Measurements from ENCODE around the gene MRTFA.
A peak's percentile ranks its signal among the peaks of the same experiment; 100 is the strongest.
"Not testable (repeated sequence)": the region's sequence is repeated elsewhere in the genome, so short reads cannot be mapped to it uniquely, and the experiment has no call there.

MRTFA gene

GRCh38 chr22:40593460-40594273 lies 42.9 kb downstream of the MRTFA start:
- TF ChIP-seq, protein P1, sequence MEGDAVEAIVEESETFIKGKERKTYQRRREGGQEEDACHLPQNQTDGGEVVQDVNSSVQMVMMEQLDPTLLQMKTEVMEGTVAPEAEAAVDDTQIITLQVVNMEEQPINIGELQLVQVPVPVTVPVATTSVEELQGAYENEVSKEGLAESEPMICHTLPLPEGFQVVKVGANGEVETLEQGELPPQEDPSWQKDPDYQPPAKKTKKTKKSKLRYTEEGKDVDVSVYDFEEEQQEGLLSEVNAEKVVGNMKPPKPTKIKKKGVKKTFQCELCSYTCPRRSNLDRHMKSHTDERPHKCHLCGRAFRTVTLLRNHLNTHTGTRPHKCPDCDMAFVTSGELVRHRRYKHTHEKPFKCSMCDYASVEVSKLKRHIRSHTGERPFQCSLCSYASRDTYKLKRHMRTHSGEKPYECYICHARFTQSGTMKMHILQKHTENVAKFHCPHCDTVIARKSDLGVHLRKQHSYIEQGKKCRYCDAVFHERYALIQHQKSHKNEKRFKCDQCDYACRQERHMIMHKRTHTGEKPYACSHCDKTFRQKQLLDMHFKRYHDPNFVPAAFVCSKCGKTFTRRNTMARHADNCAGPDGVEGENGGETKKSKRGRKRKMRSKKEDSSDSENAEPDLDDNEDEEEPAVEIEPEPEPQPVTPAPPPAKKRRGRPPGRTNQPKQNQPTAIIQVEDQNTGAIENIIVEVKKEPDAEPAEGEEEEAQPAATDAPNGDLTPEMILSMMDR (IDR thresholded peaks at IDR 0.05; ENCODE audit: extremely low read depth, insufficient read depth, missing control alignments) = no peak
- peak; percentile 29 for DNase-seq (ENCODE audit: low spot score)
- in situ Hi-C loops (cut with MboI; ENCODE audit: low pct_unique_long_range_greater_than_20kb, low sequenced_read_pairs, unreplicated experiment) = no loop called here

GRCh38 chr22:40592352-40593113 lies 44.0 kb downstream of the MRTFA start:
- TF ChIP-seq, protein P1 (IDR thresholded peaks at IDR 0.05; ENCODE audit: extremely low read depth, insufficient read depth, missing control alignments) = no peak
- in situ Hi-C loops (cut with MboI; ENCODE audit: low pct_unique_long_range_greater_than_20kb, low sequenced_read_pairs, unreplicated experiment) = no loop called here

DNA sequence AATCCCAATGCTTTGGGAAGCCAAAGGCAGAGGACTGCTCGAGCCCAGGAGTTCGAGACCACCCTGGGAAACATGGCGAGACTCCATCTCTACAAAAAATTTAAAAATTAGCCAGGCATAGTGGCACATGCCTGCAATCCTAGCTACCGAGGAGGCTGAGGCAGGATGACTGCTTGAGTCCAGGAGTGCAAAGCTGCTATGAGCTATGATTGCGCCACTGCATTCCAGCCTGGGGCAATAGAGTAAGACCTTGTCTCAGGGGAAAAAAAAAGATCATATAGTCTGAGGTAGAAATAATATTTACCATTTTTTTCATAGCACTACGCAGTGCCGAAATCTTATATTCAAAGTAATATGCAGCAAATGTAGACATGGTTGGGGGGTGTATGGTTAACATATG lies 47.8 kb downstream of the MRTFA start:
- in situ Hi-C loops (cut with MboI; ENCODE audit: low pct_unique_long_range_greater_than_20kb, low sequenced_read_pairs, unreplicated experiment) = no loop called here
- TF ChIP-seq, protein P1 (IDR thresholded peaks at IDR 0.05; ENCODE audit: extremely low read depth, insufficient read depth, missing control alignments) = no peak
- DNase-seq (ENCODE audit: low spot score) = no peak

More at GRCh38 chr22:40592352-40593113, 44.0 kb downstream of the MRTFA start:
- DNase-seq (ENCODE audit: low spot score) = no peak

GRCh38 chr22:40586781-40587180 lies 49.7 kb downstream of the MRTFA start:
- TF ChIP-seq, protein P1 (IDR thresholded peaks at IDR 0.05; ENCODE audit: extremely low read depth, insufficient read depth, missing control alignments) = no peak
- in situ Hi-C loops (cut with MboI; ENCODE audit: low pct_unique_long_range_greater_than_20kb, low sequenced_read_pairs, unreplicated experiment) = no loop called here
- DNase-seq (ENCODE audit: low spot score) = no peak

GRCh38 chr22:40585310-40585751 lies 51.2 kb downstream of the MRTFA start:
- TF ChIP-seq, protein P1 (IDR thresholded peaks at IDR 0.05; ENCODE audit: extremely low read depth, insufficient read depth, missing control alignments) = no peak
- DNase-seq (ENCODE audit: low spot score) = no peak
- in situ Hi-C loops (cut with MboI; ENCODE audit: low pct_unique_long_range_greater_than_20kb, low sequenced_read_pairs, unreplicated experiment) = no loop called here

DNA sequence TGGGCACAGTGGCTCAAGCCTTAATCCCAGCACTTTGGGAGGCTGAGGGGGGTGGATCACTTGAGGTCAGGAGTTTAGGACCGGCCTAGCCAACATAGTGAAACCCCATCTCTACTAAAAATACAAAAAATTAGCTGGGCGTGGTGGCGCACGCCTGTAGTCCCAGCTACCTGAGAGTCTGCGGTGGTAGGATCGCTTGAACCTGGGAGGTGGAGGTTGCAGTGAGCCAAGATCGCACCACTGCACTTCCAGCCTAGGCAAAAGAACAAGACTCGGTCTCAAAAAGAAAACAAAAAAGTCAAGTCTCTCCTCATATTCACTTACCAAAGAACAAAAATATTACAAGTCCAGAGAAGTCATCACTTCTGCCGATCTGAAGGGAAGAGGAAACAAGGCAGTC lies 51.8 kb downstream of the MRTFA start:
- DNase-seq (ENCODE audit: low spot score); in situ Hi-C loops (cut with MboI; ENCODE audit: low pct_unique_long_range_greater_than_20kb, low sequenced_read_pairs, unreplicated experiment): not testable (repeated sequence)
